HL-60 (cell line): ENCODE results near the gene IRAK3.
A peak's percentile ranks its signal among the peaks of the same experiment; 100 is the strongest.

Experiments
- DNase-seq, 2 experiments: peaks; one replicate each; pipeline ENCODE4 v3.0.0-alpha.2; 2010 to 2020; ENCODE audit warnings: low read depth in 1 of 2, low spot score in 1 of 2
- H3K27ac ChIP-seq: fragments of 250-450 bp; sonication (Bioruptor Pico); replicated peaks from 2 replicates; pipeline ENCODE4 v1.5.1; 2020; ENCODE audit warnings: mild to moderate bottlenecking, moderate library complexity
- H3K27me3 ChIP-seq: fragments of 250-450 bp; sonication (Bioruptor Pico); 2 replicates; pipeline ENCODE4 v1.5.1; 2021; ENCODE audit warnings: mild to moderate bottlenecking, moderate library complexity; ENCODE audit not compliant: insufficient read depth, poor library complexity, severe bottlenecking
- H3K4me3 ChIP-seq: replicated peaks from 2 replicates; pipeline ENCODE4 v1.5.1; 2011; ENCODE audit warnings: mild to moderate bottlenecking, control low read depth, low read length; ENCODE audit not compliant: insufficient read depth
- GABPA ChIP-seq: IDR thresholded peaks from 2 replicates; pipeline ENCODE4 v1.6.1; 2012; ENCODE audit warnings: low read depth
- POLR2AphosphoS5 ChIP-seq: IDR thresholded peaks from 2 replicates; pipeline ENCODE4 v1.6.1; 2012; ENCODE audit warnings: low read depth
- SPI1 ChIP-seq: IDR thresholded peaks from 2 replicates; pipeline ENCODE4 v1.6.1; 2012; ENCODE audit warnings: low read depth, mild to moderate bottlenecking, borderline replicate concordance
- long read RNA-seq: library from polyadenylated mRNA; unstranded; transcript quantifications from one replicate; pipeline ENCODE4 v2.0.0, GENCODE V29; 2020
- TF ChIP-seq, protein P1 (sequence below): IDR thresholded peaks from one replicate; pipeline ENCODE4 v1.5.1; 2011; ENCODE audit warnings: low read length, control low read depth, inconsistent platforms; ENCODE audit not compliant: insufficient read depth
- TF ChIP-seq, protein P2 (sequence below): IDR thresholded peaks from 2 replicates; pipeline ENCODE4 v1.6.1; 2012; ENCODE audit warnings: low read depth; ENCODE audit not compliant: insufficient replicate concordance

The IRAK3 gene, protein sequence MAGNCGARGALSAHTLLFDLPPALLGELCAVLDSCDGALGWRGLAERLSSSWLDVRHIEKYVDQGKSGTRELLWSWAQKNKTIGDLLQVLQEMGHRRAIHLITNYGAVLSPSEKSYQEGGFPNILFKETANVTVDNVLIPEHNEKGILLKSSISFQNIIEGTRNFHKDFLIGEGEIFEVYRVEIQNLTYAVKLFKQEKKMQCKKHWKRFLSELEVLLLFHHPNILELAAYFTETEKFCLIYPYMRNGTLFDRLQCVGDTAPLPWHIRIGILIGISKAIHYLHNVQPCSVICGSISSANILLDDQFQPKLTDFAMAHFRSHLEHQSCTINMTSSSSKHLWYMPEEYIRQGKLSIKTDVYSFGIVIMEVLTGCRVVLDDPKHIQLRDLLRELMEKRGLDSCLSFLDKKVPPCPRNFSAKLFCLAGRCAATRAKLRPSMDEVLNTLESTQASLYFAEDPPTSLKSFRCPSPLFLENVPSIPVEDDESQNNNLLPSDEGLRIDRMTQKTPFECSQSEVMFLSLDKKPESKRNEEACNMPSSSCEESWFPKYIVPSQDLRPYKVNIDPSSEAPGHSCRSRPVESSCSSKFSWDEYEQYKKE
- long read RNA-seq, full-length matches to known transcripts: 49 of 80 reads
- long read RNA-seq, partial matches to known transcripts: 8 of 80 reads
- long read RNA-seq, other reads (novel, unspliced or antisense): 23 of 80 reads

DNA sequence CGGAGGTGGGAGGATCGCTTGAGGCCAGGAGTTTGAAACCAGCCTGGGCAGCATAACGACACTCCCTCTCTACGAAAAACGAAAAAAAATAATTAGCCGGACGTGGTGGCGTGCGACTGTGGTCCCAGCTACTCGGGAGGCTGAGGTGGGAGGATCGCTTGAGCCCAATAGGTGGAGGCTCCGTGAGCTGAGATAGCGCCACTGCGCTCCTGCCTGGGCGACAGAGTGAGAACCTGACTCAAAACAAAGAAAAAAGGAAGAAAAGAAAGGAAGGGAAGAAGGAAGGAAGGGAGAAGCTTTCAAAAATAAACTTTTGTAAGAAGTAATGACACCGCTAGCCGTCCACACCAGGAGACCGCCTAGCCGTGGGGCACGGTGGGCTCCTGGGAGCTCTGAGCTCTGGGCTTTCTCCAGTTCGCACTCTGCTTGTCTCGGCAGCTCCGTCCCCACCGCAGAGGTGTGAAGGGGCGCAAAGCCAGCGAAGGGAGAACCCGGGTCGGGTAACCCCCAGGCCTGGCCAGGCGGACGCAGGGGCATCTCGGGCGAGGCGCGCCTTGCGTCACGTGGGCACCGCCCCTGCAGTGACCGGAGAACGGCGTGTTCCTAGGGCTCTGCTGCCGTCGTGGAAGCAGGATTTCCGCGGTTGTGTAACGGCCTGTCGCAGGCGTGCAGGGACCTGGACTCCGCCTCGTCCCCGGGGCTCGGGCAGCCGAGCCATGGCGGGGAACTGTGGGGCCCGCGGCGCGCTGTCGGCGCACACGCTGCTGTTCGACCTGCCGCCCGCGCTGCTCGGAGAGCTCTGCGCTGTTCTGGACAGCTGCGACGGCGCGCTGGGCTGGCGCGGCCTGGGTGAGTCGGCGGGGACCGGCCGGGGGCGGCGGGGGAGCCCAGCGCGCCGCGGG is at the start of gene IRAK3:
Gene IRAK3, plus strand, starts transcription at position 631 of the 902 bp plus-strand sequence. Its CDS starts 86 bp downstream, at position 717.
- H3K27me3 ChIP-seq: no peaks in the 10 kb centered on the region
- peak; percentile 67 to 92 for DNase-seq
- no peak for TF ChIP-seq GABPA
- TF ChIP-seq SPI1: no peak
- peak; percentile 78 for TF ChIP-seq POLR2AphosphoS5
- peak within 1 kb of the TSS; percentile 80 for H3K27ac ChIP-seq
- H3K4me3 ChIP-seq: peak within 1 kb of the TSS; percentile 57

DNA sequence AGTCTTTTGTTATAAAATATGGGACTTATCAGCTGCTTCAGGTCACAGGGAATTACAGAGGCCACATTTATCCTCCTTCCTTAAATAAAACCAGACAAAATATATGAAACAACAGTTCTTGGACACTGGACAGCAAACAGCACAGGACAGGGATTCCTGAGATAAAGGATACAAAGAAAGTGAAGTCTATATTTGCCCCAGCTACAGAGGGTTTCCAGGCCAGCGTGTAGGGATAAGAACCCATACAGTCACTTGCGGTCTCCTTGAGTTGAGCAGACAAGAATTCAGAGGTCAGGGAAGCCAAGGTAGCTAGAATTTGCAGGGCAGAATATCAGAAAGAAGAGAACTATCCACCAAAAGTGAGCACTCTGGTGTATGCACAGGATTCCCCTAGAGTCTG is 49.7 kb upstream of the IRAK3 start:
- H3K27ac ChIP-seq: no peak overlapping the region
- H3K4me3 ChIP-seq: no peak overlapping the region
- DNase-seq: no peak
- H3K27me3 ChIP-seq: no peaks in the 10 kb centered on the region
- TF ChIP-seq SPI1 (no peak), POLR2AphosphoS5 (no peak), GABPA (no peak)
- TF ChIP-seq, protein P1, sequence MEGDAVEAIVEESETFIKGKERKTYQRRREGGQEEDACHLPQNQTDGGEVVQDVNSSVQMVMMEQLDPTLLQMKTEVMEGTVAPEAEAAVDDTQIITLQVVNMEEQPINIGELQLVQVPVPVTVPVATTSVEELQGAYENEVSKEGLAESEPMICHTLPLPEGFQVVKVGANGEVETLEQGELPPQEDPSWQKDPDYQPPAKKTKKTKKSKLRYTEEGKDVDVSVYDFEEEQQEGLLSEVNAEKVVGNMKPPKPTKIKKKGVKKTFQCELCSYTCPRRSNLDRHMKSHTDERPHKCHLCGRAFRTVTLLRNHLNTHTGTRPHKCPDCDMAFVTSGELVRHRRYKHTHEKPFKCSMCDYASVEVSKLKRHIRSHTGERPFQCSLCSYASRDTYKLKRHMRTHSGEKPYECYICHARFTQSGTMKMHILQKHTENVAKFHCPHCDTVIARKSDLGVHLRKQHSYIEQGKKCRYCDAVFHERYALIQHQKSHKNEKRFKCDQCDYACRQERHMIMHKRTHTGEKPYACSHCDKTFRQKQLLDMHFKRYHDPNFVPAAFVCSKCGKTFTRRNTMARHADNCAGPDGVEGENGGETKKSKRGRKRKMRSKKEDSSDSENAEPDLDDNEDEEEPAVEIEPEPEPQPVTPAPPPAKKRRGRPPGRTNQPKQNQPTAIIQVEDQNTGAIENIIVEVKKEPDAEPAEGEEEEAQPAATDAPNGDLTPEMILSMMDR: no peak
- TF ChIP-seq, protein P2, sequence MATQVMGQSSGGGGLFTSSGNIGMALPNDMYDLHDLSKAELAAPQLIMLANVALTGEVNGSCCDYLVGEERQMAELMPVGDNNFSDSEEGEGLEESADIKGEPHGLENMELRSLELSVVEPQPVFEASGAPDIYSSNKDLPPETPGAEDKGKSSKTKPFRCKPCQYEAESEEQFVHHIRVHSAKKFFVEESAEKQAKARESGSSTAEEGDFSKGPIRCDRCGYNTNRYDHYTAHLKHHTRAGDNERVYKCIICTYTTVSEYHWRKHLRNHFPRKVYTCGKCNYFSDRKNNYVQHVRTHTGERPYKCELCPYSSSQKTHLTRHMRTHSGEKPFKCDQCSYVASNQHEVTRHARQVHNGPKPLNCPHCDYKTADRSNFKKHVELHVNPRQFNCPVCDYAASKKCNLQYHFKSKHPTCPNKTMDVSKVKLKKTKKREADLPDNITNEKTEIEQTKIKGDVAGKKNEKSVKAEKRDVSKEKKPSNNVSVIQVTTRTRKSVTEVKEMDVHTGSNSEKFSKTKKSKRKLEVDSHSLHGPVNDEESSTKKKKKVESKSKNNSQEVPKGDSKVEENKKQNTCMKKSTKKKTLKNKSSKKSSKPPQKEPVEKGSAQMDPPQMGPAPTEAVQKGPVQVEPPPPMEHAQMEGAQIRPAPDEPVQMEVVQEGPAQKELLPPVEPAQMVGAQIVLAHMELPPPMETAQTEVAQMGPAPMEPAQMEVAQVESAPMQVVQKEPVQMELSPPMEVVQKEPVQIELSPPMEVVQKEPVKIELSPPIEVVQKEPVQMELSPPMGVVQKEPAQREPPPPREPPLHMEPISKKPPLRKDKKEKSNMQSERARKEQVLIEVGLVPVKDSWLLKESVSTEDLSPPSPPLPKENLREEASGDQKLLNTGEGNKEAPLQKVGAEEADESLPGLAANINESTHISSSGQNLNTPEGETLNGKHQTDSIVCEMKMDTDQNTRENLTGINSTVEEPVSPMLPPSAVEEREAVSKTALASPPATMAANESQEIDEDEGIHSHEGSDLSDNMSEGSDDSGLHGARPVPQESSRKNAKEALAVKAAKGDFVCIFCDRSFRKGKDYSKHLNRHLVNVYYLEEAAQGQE: no peak

DNA sequence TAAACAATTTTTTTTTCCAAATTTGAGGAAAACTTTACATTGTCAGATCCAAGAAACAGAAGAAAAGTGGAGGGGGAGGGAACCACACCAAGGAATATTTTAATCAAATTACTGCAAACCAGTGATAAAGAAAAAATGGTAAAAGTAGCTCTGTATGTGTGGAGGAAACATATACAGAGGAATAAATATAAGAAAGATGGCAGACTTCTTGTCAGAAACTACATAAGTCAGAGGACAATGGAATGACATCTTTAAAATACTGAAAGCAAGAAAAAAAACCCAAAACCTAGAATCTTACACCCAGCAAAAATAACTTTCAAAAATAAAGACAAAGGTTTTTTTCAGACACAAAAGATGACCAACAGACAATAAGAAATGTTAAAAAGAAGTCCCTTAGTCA is 48.3 kb upstream of the IRAK3 start:
- H3K4me3 ChIP-seq: no peak overlapping the region
- DNase-seq: no peak
- H3K27me3 ChIP-seq: no peaks in the 10 kb centered on the region
- TF ChIP-seq, protein P1: no peak
- TF ChIP-seq POLR2AphosphoS5 (no peak), GABPA (no peak), SPI1 (no peak)
- TF ChIP-seq, protein P2: no peak
- H3K27ac ChIP-seq: no peak overlapping the region

DNA sequence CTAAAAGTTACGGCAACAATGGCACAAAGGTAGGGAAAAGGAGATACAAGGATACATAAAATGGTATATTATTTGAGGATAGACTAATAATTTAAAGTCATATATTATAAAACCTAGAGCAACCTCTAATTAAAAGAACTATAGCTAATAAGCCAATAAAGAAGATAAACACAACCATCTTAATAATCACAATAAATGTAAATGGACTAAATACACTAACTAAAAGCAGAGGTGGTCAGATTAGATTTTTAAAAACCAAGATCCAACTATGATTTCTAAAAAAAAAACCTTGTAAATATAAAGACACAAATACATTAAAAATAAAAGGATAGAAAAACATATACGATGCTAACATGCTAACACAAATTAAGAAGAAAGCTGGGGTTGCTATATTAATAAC is 47.7 kb upstream of the IRAK3 start:
- no peaks in the 10 kb centered on the region for H3K27me3 ChIP-seq
- TF ChIP-seq, protein P1: no peak
- TF ChIP-seq GABPA (no peak), SPI1 (no peak), POLR2AphosphoS5 (no peak)
- TF ChIP-seq, protein P2: no peak
- no peak overlapping the region for H3K4me3 ChIP-seq
- H3K27ac ChIP-seq: no peak overlapping the region
- no peak for DNase-seq
